Calu3 (cell line): ENCODE data around the gene LDOC1. TPM values are rescaled to one million over a fixed set of nuclear protein-coding genes. Genes with fewer than 3 reads are reported as not detected.
"Not testable (repeated sequence)": the region's sequence is repeated elsewhere in the genome, so short reads cannot be mapped to it uniquely, and the experiment has no call there.

Experiments
- BruUV-seq: library from RNA; stranded (reverse); fragments of 400-500 nt; replicated peaks from 2 replicates; lab custom pipeline; 2021; lab: Mats Ljungman, UMichigan
- CTCF ChIA-PET: fragments of 300-600 bp; sonication (Branson Sonifier 250); formaldehyde crosslinking; loops from one replicate; lab custom pipeline; 2022; ENCODE audit warnings: antibody characterized with exemption; lab: Charles Lee
- DNase-seq: peaks from one replicate; pipeline ENCODE4 v3.0.0; 2022
- H3K27ac Mint-ChIP-seq: one replicate; pipeline ENCODE4 v1.8.0; 2022; ENCODE audit warnings: mixed read lengths; ENCODE audit not compliant: unreplicated experiment
- H3K27me3 Mint-ChIP-seq: one replicate; pipeline ENCODE4 v1.8.0; 2022; ENCODE audit warnings: mixed read lengths; ENCODE audit not compliant: unreplicated experiment
- H3K36me3 Mint-ChIP-seq: one replicate; pipeline ENCODE4 v1.8.0; 2022; ENCODE audit warnings: mild to moderate bottlenecking, moderate library complexity, mixed read lengths; ENCODE audit not compliant: insufficient read depth, unreplicated experiment
- H3K4me1 Mint-ChIP-seq: one replicate; pipeline ENCODE4 v1.8.0; 2022; ENCODE audit warnings: mild to moderate bottlenecking, low read depth, mixed read lengths; ENCODE audit not compliant: unreplicated experiment
- H3K4me3 Mint-ChIP-seq: one replicate; pipeline ENCODE4 v1.8.0; 2022; ENCODE audit warnings: mild to moderate bottlenecking, low read depth, moderate library complexity, mixed read lengths; ENCODE audit not compliant: unreplicated experiment
- H3K9me3 Mint-ChIP-seq: one replicate; pipeline ENCODE4 v1.8.0; 2022; ENCODE audit warnings: low read depth, mixed read lengths; ENCODE audit not compliant: unreplicated experiment
- intact Hi-C: fragments of 100-400 bp; cut with micrococcal nuclease; formaldehyde crosslinking; loops from one replicate; pipeline ENCODE4 v1.10.0; 2022; ENCODE audit not compliant: unreplicated experiment
- total RNA-seq: library from RNA; stranded (reverse); gene quantifications from 2 replicates; pipeline ENCODE4 v1.2.3, GENCODE V29; 2022
- TF ChIP-seq, protein P1 (sequence below): fragments of 200-600 bp; IDR thresholded peaks from one replicate; pipeline ENCODE4 v1.8.0; 2022; ENCODE audit warnings: antibody characterized with exemption; ENCODE audit not compliant: unreplicated experiment

Gene LDOC1
- total RNA-seq, 1 experiment from 2014 or later = not detected

GRCh38 chrX:141201962-141202361 is 25.0 kb upstream of the LDOC1 start:
- no peaks in the 10 kb centered on the region for H3K36me3 Mint-ChIP-seq
- BruUV-seq = no TSS peak

DNA sequence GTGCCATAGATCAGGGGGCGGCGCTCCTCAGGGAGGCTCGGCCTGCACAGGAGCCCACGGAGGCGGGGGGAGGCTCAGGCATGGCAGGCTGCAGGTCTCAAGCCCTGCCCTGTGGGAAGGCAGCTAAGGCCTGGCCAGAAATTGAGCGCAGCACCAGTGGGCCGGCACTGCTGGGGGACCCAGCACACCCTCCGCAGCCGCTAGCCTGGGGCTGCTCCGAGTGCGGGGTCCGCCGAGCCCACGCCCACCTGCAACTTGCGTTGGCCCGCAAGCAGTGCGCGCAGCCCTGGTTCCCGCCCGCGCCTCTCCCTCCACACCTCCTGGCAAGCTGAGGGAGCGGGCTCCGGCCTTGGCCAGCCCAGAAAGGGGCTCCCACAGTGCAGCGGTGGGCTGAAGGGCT is 11.6 kb upstream of the LDOC1 start:
- H3K9me3 Mint-ChIP-seq, H3K36me3 Mint-ChIP-seq, BruUV-seq, H3K4me1 Mint-ChIP-seq, H3K4me3 Mint-ChIP-seq, DNase-seq, intact Hi-C loops, H3K27ac Mint-ChIP-seq, H3K27me3 Mint-ChIP-seq, CTCF ChIA-PET: not testable (repeated sequence)

More at GRCh38 chrX:141201962-141202361, 25.0 kb upstream of the LDOC1 start:
- DNase-seq = no peak
- Mint-ChIP-seq H3K27ac (no peak overlapping the region), H3K9me3 (peaks cover 3% of the 10 kb centered on the region), H3K4me1 (no peaks in the 10 kb centered on the region), H3K4me3 (no peak overlapping the region), H3K27me3 (no peaks in the 10 kb centered on the region)
- intact Hi-C loops = no loop called here
- CTCF ChIA-PET = no interaction called here
- TF ChIP-seq, protein P1, sequence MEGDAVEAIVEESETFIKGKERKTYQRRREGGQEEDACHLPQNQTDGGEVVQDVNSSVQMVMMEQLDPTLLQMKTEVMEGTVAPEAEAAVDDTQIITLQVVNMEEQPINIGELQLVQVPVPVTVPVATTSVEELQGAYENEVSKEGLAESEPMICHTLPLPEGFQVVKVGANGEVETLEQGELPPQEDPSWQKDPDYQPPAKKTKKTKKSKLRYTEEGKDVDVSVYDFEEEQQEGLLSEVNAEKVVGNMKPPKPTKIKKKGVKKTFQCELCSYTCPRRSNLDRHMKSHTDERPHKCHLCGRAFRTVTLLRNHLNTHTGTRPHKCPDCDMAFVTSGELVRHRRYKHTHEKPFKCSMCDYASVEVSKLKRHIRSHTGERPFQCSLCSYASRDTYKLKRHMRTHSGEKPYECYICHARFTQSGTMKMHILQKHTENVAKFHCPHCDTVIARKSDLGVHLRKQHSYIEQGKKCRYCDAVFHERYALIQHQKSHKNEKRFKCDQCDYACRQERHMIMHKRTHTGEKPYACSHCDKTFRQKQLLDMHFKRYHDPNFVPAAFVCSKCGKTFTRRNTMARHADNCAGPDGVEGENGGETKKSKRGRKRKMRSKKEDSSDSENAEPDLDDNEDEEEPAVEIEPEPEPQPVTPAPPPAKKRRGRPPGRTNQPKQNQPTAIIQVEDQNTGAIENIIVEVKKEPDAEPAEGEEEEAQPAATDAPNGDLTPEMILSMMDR = no peak

DNA sequence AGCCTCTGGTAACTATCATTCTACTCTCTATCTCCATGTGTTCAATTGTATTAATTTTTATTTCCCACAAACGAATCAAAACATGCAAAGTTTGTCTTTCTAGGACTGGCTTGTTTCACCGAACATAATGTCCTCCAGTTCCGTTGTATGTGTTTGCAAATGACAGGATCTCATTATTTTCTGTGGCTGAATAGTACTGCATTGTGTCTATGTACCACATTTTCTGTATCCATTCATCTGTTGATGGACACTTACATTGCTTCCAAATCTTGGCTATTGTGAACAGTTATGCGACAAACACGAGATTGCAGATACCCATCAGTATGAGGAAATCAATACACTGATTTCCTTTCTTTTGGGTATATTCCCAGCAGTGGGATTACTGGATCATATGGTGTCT is 8.4 kb upstream of the LDOC1 start:
- CTCF ChIA-PET = no interaction called here
- no peak overlapping the region for H3K27ac Mint-ChIP-seq
- no peaks in the 10 kb centered on the region for H3K4me1 Mint-ChIP-seq
- intact Hi-C loops = no loop called here
- BruUV-seq = no TSS peak
- H3K9me3 Mint-ChIP-seq = peaks cover 6% of the 10 kb centered on the region
- TF ChIP-seq, protein P1 = no peak
- DNase-seq = no peak
- no peaks in the 10 kb centered on the region for H3K27me3 Mint-ChIP-seq
- no peaks in the 10 kb centered on the region for H3K36me3 Mint-ChIP-seq
- H3K4me3 Mint-ChIP-seq = no peak overlapping the region

- CTCF ChIA-PET = no interaction called here
- Mint-ChIP-seq H3K4me1 (no peaks in the 10 kb centered on the region), H3K9me3 (no peaks in the 10 kb centered on the region), H3K27ac (no peak overlapping the region), H3K27me3 (no peaks in the 10 kb centered on the region), H3K36me3 (no peaks in the 10 kb centered on the region), H3K4me3 (no peak overlapping the region)
- no TSS peak for BruUV-seq
- intact Hi-C loops = no loop called here
- TF ChIP-seq, protein P1 = no peak
- DNase-seq = no peak
These were observed 6.1 kb upstream of the LDOC1 start for GRCh38 chrX:141183000-141183399.

- Mint-ChIP-seq H3K27me3 (no peaks in the 10 kb centered on the region), H3K9me3 (no peaks in the 10 kb centered on the region), H3K36me3 (no peaks in the 10 kb centered on the region), H3K4me3 (no peak overlapping the region), H3K4me1 (no peaks in the 10 kb centered on the region), H3K27ac (no peak overlapping the region)
- TF ChIP-seq, protein P1 = no peak
- intact Hi-C loops = no loop called here
- CTCF ChIA-PET = no interaction called here
- no peak for DNase-seq
- no TSS peak for BruUV-seq
These were observed 3.9 kb upstream of the LDOC1 start for GRCh38 chrX:141180851-141181250.
